ENCODE data around the gene LCN15.
A peak's percentile ranks its signal among the peaks of the same experiment; 100 is the strongest.

LCN15 gene

DNA sequence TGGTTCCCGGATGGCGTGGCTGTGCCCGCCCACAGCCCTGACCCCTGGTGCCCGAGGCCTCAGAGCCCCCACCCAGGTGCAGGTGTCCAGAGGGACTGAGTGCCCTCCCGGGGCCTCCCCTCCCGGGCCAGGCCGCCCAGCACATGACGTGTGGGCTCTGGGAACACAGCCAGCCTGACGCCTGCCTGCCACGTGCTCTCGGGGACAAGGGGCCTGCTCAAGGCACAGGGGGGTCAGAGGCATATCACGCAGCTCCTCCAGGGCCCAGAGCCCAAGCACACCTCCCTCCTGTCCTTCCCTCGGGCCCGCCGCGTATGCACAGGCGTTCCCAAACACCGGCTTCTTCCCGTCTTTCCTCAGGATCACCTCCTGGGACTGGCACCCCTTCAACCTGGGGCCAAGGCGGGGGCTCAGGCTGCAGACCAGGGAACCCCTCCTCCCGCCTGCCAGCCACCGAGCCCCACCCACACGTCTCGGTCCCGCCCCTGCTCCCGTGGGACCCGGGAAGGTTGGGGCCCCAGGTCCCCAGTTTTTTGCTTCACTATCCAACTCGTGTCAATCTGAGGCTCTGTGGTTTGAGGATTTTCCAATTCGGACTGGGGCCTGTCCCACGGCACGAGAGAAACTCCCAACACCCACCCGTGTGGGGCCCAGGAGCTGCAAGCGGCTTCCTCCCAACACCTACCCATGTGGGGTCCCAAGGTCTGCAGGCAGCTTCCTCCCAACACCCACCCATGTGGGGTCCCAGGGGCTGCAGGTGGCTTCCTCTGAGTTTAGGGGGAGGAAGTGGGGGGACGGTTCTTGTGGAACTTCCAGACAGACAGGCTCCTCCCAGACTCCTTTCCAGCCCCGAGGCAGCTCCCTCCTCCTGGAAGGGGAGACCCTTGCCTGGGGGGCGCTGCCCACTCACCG, 23.1 kb downstream of the LCN15 start:
- no peak for DNase-seq (ENCODE audit: low read depth)

DNA sequence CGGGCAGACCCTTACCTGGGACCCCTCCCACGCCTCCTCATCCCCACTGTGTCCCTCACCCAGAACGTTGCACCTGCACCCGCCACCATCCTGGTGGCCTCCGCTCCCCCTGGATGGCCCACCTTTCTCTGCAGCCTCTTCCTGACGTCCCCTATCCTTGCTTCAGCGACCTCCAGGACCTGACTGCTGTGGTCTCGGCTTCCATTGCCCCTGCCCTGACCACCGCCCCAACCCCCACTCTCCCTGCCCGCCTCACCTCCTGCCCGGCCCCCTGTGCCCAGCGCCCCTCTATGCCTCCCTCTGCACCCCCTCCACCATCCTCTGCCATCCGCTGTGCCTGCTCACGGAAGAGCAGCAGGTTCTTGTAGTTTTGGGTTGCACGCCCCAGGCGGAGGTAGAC, 23.8 kb downstream of the LCN15 start:
- DNase-seq (ENCODE audit: low read depth) = no peak

DNA sequence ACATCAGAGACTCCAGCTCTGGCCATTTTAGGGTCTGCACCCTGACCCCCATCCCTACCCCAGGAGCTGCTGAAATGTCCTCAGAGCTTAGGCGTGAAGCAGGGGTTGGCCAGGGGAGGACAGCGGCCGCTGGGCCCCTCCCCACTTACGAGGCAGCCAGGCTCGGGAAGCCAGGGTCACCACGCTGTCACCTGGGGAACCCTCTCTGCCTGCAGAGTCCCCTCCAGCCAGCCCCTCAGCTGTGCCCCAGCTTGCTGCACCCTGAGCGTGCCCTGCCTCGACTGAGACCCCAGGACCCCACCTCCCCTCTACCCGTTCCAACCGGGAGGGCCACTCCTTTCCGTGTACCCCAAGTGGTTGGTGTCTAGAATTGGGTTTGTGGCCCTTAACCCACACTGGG, 24.2 kb downstream of the LCN15 start:
- DNase-seq (ENCODE audit: low read depth) = no peak

DNA sequence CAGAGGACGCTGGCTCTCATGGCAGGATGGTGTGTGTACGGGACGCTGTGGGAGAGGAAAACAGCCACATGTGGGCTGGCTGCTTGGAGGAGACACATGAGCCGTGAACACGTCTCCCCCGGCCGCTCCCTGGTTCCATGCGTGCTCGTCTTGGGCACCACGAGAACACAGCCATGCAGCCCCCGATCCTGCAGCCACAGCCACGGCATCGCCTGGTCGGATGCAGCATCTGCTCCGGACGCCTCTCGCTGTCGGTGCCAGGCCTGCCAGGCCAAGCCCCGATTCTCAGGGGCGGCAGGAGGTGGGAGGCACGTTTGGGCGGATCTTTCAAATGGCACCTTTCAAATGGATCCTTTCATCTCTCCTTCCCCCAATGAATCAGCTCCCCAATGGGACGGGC, 24.8 kb downstream of the LCN15 start:
- no peak for DNase-seq (ENCODE audit: low read depth)

DNA sequence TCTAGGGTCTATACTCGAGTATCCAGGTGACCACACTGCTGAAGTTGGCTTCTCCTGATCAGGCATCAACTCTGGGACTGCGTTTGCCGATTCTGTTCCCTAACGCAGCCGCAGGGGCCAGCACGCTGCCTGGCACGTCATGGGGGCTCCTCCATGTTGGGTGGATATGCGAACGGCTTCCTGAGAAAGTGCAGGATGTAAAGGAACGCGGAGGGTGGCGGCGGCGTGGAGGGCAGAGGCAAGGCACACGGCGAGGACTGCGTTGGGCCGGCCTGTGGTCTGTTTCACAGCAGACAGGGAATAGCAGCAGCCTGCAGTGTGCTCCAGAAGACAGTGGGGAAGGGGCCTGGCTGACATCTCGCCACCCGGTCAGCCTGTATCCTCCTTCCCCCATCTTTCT, 25.4 kb downstream of the LCN15 start:
- DNase-seq (ENCODE audit: low read depth) = no peak

DNA sequence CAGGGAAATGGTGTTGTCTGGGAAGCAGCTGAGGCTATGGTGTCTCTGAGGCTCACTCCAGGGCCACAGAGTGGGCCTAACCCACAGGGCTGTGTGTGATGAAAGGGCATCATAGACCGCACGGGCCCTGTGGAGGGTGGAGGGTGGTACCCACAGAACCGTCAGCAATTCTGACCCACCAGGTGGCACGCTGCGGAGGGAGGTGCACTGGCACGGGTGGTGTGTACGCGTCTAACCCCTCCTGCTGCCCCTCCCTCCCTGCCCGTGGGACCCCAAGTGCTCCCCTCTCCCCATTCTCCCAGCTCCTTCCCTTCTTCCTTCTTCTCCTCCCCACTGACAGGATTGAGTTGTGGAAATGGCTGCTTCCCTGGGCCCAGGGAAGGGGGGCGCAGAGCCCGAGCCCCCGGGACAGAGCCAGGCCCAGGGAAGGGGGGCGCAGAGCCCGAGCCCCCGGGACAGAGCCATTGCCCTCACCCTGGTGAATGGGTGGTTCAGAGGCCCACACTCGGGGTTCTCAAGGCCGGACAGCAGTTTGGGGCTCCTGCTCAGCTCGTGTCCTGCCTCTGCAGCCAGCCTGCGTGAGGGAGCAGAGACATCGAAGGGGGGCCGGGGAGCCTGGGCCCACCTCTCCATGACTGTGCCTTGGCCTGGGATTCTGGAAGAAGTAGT, 28.4 kb downstream of the LCN15 start:
- no peak for DNase-seq (ENCODE audit: low read depth)

DNA sequence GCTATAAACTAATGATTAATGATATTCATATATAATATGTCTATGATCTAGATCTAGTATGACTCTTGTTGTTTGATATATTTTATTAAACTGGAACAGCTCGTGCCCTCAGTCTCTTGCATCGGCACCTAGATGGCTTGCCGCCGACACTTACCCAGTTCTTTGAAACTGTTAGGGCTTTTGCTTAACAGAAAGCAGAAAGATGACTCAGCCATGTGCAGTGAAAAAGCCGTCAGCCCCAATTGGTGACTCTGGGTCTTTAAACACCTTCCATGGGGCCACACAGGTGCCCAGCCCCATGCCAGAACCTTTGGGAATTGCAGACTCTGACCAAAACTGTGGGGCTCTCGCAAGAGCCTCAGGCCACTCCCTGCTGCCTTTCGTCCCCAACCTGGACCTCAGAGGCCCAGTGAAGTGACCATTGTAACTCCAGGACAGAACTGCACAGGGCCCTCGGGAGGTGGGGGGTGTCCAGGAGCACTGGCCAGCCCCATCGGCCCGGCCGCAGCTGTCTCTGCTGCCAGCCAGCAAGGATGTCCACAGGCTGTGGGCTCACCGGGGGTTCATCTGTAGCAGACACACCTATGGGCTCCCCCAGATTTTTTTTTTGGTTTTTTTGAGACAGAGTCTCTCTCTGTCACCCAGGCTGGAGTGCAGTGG, 29.4 kb downstream of the LCN15 start:
- DNase-seq (ENCODE audit: low read depth) = no peak

DNA sequence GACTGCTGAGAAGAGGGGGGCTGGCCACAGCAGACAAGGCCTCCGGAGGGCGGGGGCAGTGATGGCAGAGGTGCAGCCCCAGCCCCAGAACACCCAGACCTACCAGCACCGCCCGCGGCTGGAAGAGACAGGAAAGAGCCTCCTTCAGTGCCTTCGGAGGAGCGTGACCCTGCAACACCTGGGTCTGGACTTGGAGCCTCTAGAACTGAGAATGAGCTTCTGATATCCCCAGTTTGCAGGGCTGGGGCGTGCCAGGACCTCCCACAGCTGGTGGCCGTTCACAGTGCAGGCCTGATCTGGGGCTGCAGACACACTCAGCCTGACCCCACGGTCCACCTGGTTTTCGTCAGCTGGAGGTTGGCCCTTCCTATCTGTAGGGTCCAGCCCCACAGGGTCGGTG, 30.7 kb downstream of the LCN15 start:
- DNase-seq (ENCODE audit: low read depth) = no peak

DNA sequence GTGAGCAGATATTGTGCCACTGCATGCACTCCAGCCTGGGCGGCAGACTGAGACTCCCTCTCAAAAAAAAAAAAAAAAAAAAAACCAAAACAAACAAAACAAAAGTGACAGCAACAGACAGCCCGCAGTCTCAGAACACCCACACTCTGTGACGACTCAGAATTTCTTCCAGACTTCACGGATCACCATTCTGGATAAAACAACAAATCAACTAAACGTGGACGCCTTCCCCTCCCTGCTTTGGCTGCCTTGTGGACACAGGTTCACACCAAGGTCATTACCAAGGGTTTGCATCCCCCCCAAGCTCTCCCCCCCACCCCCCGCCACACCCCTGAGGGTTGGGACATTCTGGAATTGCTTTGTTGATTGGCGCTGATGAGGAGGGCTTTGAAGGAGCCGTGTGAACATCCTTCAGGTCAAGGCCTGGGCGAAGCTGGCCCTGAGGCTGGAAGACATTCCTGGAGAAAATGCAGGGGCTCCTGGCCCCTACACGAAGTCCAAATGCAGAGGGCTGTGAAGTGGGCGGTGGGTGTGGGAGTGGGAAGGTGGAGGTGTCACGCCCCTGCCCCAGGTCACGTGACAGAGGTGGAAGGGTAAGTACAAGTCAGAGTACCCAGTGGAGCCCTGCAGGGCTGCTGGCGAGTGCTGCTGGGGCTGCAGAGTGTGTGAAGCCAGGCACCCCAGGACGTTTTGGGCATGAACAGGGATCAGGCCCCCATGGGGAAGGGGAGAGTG, 31.7 kb downstream of the LCN15 start:
- no peak for DNase-seq (ENCODE audit: low read depth)

DNA sequence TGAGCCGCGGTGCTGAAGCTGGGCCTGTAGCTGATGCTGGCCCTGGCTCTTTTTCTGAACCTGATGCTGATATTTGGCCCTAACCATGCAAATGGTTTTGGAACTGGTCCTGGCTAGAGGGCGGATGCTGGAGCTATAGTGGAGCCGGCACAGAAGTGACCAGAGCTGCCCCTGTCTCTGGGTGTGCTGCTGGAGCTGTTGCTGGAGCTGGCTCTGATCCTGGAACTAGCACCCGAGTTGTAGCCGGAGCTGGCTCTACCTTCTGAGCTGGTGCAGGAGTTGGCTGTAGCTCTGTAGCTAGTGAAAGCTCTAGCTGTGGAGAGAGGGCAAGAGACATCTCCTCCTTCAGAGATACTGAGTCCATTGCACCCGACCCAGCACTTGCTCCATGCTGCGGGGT, 34.4 kb downstream of the LCN15 start:
- no peak for DNase-seq (ENCODE audit: low read depth)

DNA sequence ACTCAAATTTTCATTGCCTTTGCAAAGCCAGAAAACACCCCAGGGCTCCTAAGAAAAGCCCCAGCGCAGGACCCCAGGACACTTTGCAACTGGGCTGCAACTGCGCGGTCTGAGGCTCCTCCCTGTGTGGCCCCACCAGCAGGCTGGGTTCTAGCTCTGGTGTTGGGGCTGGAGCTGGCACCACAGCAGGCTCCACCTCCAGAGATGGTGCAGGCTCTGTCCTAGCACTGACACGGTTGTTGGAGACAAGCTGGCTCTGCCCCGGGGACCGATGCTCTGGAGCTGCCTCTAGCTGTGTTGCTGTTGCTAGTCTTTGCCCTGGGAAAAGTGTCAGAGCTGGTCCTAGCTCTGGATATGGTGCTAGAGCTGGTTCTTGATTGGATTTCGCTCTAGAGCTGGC, 35.2 kb downstream of the LCN15 start:
- DNase-seq (ENCODE audit: low read depth) = no peak

DNA sequence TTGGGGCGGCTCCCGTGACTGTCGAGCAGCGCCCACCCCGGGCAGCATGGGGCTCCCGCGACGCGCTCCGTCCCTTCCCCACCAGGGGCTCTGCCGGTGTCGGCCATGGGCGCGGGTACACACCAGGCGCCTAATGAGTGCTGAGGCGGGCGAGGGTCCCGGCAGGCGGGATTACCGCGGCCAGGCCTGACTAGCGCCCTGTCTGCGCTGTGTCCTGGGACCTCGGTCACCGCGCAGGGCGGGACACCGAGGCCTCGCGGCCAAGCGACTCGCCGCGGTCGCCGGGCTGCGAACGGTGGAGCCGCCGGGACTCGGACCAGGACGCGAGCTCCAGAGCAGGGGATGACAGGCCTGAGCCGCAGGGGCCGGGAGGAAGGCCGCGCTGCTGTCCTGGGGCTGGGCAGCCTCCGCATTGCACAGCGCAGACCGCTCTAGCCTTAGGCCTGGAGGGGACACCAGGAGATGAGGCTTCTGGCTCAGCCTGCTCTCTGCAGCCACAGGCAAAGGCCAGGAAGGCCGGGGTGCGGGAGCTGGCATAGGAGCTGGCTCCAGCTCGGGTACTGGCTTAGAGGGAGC, 35.7 kb downstream of the LCN15 start:
- no peak for DNase-seq (ENCODE audit: low read depth)

DNA sequence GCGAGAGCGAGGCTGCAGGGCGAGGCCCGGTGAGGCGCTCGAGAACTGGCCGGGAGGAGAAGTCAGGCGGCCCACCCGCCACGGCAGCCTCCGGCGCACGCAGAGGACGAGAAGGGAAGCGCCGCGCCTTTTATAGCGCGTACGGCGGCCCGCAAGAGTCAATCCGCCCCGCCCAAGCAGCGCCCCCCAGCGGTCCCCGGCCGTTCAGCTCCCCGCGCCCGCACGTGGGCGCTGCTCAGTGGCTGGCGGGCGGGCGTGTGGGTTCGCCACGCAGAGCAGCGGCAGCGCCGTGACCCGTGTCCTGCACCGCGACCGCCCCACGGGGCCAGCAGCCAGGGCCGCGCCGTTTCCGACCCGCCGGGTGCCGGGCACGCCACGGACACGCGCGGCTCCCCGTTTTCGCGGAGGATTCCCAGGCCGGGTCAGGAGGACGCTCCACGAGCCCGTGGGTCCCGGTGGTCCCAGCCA, 36.2 kb downstream of the LCN15 start:
- DNase-seq (ENCODE audit: low read depth) = peak; percentile 72

DNA sequence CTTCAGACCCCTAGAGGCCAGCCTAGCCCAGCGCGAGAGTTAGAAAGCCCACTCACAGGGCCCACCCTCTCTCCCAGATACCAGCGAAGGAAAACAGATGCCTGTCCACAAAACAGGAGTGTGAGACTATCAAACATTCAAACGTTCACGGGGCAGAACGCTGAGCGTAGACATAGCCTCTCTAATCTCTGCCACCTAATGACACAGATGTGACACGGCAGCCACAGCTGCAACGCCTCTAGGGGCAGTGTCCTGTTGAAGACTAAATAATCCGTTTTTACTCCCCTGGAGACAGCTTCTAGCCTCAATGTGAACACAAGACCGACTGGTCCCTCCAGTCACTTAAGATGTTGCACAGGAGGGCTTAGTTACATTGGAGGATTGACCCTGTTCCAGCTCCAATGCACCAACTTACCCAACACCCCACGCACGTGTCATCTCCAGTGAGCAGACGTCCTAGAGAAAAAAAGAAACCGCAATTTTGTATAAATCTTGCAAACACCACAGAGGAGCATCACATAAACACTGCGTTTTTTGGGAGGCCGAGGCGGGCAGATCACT, 37.6 kb downstream of the LCN15 start:
- no peak for DNase-seq (ENCODE audit: low read depth)

DNA sequence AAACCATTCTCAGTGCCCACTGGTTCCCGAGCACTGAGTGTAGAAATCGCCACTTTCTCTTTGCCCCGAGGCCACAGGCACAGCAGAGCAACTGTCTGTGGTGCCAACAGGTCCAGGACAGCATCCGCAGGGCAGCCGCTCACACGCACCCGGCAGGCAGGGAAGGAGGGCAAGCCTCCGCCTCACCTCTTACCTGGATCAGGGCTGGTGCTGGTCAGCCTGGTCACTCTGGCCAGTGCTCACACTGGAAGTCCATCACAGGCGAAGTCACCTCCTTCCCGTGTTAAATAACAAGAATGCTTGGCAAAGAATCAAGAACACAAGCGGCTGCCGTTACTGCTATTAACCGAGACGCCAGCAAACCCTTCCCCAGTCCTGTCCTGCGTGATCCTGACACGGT, 38.2 kb downstream of the LCN15 start:
- no peak for DNase-seq (ENCODE audit: low read depth)

DNA sequence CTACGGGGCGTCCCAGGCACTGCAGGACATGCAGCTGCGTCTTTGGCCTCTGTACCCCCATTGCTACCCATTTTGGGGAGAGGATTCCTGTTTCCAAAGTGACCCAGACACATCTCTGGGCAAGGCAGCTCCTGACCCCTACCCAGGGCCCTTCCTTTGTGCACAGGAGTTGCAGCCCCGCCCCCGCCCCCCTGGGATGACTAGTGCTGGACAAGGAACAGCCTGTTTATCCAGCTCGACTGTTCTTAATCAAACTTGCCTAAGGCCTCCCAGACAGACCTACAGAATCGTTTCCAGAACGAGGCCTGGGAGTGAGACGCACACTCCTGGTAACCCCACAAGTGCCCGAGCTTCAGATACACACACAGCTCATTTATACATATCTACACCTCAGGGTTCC, 38.7 kb downstream of the LCN15 start:
- DNase-seq (ENCODE audit: low read depth) = no peak

DNA sequence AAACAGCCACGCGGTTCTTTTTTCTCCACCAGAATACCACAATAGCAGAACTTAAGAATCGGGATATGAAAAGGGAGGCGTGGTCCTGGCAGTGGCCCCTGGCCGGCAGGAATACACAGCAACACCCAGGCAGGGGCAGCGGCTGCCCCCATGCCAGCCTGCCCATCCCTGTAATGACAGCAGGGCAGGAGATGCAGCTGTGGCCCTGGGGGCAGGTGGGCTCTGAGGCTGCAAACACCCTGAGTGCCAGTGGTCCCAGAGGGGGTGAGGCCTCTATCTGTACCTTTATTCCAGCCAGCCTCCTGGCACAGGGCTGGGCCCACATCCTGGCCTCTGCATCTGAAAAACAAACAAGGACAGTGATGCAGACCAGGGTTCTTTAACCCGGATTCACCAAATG, 39.5 kb downstream of the LCN15 start:
- DNase-seq (ENCODE audit: low read depth) = no peak

DNA sequence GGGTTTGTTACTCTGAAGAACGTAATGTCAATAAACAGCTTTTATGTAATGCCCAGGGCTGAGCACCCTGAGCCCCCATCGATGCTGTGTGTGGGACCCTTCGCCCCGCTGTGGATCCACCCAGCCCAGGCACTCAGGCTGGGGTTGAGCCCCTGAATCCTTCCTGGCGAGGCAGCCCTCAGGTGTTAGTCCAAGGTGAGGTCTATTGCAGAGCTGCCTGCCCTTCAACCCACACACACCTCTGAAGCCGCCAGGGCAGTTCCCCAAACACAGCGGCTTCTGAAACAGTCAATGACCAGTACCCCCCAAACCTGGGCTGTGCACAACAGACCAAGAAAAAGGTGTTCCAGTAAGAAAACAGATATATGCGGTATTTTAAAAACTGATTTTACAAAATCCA, 40.3 kb downstream of the LCN15 start:
- DNase-seq (ENCODE audit: low read depth) = no peak

DNA sequence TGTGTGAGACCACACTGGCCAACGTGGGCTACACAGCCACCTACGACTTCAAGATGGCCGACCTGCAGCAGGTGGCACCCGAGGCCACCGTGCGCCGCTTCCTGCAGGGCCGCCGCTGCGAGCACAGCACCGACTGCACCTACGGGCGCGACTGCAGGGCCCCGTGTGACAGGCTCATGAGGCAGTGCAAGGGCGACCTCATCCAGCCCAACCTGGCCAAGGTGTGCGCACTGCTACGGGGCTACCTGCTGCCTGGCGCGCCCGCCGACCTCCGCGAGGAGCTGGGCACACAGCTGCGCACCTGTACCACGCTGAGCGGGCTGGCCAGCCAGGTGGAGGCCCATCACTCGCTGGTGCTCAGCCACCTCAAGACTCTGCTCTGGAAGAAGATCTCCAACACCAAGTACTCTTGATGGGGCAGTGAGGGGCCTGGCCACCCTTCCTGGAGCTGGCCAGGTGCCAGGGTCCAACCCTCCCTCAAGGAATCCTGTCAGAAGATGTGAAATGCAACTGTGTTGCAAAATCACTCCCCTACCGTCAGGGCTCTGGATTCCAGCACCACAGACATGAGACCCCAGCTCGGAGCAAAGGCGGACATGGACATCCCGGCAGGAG, 40.8 kb downstream of the LCN15 start:
- no peak for DNase-seq (ENCODE audit: low read depth)

DNA sequence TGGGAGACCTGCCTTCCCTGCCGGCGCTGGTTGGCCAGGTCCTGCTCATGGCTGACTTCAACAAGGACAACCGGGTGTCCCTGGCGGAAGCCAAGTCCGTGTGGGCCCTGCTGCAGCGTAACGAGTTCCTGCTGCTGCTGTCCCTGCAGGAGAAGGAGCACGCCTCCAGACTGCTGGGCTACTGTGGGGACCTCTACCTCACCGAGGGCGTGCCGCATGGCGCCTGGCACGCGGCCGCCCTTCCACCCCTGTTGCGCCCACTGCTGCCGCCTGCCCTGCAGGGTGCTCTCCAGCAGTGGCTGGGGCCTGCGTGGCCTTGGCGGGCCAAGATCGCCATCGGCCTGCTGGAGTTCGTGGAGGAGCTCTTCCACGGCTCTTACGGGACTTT, 41.4 kb downstream of the LCN15 start:
- DNase-seq (ENCODE audit: low read depth) = no peak
